ENCODE data around the gene ATP2C2.

- TF ChIP-seq CTCF (IDR thresholded peaks at IDR 0.05) (no peak), POLR2A (IDR thresholded peaks at IDR 0.05) (no peak)
These were observed 39.4 kb downstream of the ATP2C2 start for GRCh38 chr16:84407588-84408313.
